Upper lobe of left lung (tissue), 4 donors: ENCODE measurements around the gene CCR9.

Experiments
- CTCF ChIP-seq, 6 experiments: fragments of 450-650 bp in 4 of 6; fragments of 200-600 bp in 2 of 6; sonication (generic) in 2 of 6; IDR thresholded peaks; one replicate each; pipeline ENCODE4 v1.5.1; 2016 to 2019; ENCODE audit warnings: antibody characterized with exemption in 6 of 6
- EP300 ChIP-seq, 4 donors: sonication (generic); formaldehyde crosslinking; IDR thresholded peaks; one replicate each; pipeline ENCODE4 v1.5.1; 2017; ENCODE audit warnings: antibody characterized with exemption in 4 of 4, control low read depth in 2 of 4
- POLR2AphosphoS5 ChIP-seq, 2 donors: sonication (generic); formaldehyde crosslinking; IDR thresholded peaks; one replicate each; pipeline ENCODE4 v1.5.1; 2017; ENCODE audit warnings: antibody characterized with exemption in 2 of 2

GRCh38 chr3:45949432-45949831 is 63.1 kb downstream of the CCR9 start:
- TF ChIP-seq CTCF (IDR thresholded peaks at IDR 0.05) (no peak), EP300 (IDR thresholded peaks at IDR 0.05) (no peak), POLR2AphosphoS5 (IDR thresholded peaks at IDR 0.05) (no peak)
